ENCODE data around the gene SHFL. TPM values are rescaled to one million over a fixed set of nuclear protein-coding genes. Genes with fewer than 3 reads are reported as not detected.

Gene SHFL
- total RNA-seq, 1 experiment from 2014 or later: 18.5 TPM

GRCh38 chr19:10137751-10138682, 51.9 kb downstream of the SHFL start:
- no peaks in the 10 kb centered on the region for H3K9me2 ChIP-seq (ENCODE audit: insufficient read depth)
- H3K9me3 ChIP-seq (ENCODE audit: control insufficient read depth in 1 of 2, insufficient read depth in 1 of 2, low read depth in 1 of 2, low read length in 2 of 2): no peaks in the 10 kb centered on the region
- no peak overlapping the region for H2AFZ ChIP-seq (ENCODE audit: low read depth, low read length, poor library complexity, severe bottlenecking)
- no peaks in the 10 kb centered on the region for H4K20me1 ChIP-seq (ENCODE audit: insufficient read depth)
- intact Hi-C loops (cut with micrococcal nuclease): no loop called here
- no peaks in the 10 kb centered on the region for H3K27me3 ChIP-seq (ENCODE audit: insufficient read depth, low read length)
- H3K36me3 ChIP-seq (ENCODE audit: control insufficient read depth in 1 of 2, insufficient read depth in 2 of 2, low read length in 2 of 2): peaks cover 53 to 82% of the 10 kb centered on the region in 2 experiments
- H3K9ac ChIP-seq (ENCODE audit: low read length): no peak overlapping the region
- H3K4me1 ChIP-seq (ENCODE audit: control insufficient read depth in 1 of 2, insufficient read depth in 2 of 2, low read length in 2 of 2): no peaks in the 10 kb centered on the region
- POLR2A ChIA-PET: no interaction called here
- RAD21 ChIA-PET (ENCODE audit: low non-redundant PET in 1 of 2, low total read pairs in 2 of 2, uncharacterized antibody in 2 of 2, unreplicated experiment in 2 of 2): interaction anchor here in 1 of 2 experiments (0.6 kb wide), 1 partner anchor 25 kb away, joined by 5 read pairs; no protein-coding TSS in a partner anchor
- H3K4me3 ChIP-seq (replicated peaks in 1 of 2; ENCODE audit: low read depth in 1 of 2, low read length in 2 of 2): no peak overlapping the region
- H3K4me2 ChIP-seq (ENCODE audit: low read length): no peak overlapping the region
- BruUV-seq (replicated peaks): no TSS peak
- DNase-seq (ENCODE audit: low read depth, low spot score) (no peak), ATAC-seq (no peak)
- CTCF ChIA-PET: no interaction called here
- TF ChIP-seq RAD21 (IDR thresholded peaks at IDR 0.05; ENCODE audit: low read depth) (no peak), CBX3 (IDR thresholded peaks at IDR 0.05; ENCODE audit: low read depth) (no peak), ZFX (IDR thresholded peaks at IDR 0.05) (no peak), TCF7L2 (IDR thresholded peaks at IDR 0.05; ENCODE audit: borderline replicate concordance, extremely low read depth, insufficient read depth, insufficient read length) (no peak), YY1 (IDR thresholded peaks at IDR 0.05; ENCODE audit: extremely low read depth, insufficient replicate concordance, low read depth, low read length) (no peak), POLR2AphosphoS5 (IDR thresholded peaks at IDR 0.05; ENCODE audit: low read depth, low read length) (no peak), POLR2A (IDR thresholded peaks at IDR 0.05; ENCODE audit: borderline replicate concordance, extremely low read depth, insufficient read depth, insufficient read length) (no peak), ZNF274 (IDR thresholded peaks at IDR 0.05; ENCODE audit: low read depth, low read length) (no peak), REST (IDR thresholded peaks at IDR 0.05; ENCODE audit: low read depth) (no peak), EGR1 (IDR thresholded peaks at IDR 0.05; ENCODE audit: low read depth) (no peak), CTCF (IDR thresholded peaks at IDR 0.05 in 2 of 3, conservative IDR thresholded peaks at IDR 0.05 in 1 of 3; ENCODE audit: borderline replicate concordance in 1 of 3, insufficient read depth in 1 of 3, low read depth in 2 of 3, low read length in 2 of 3) (no peak), EZH2 (IDR thresholded peaks at IDR 0.05) (no peak), EZH2phosphoT487 (IDR thresholded peaks at IDR 0.05; ENCODE audit: borderline replicate concordance) (no peak), JUND (IDR thresholded peaks at IDR 0.05) (no peak), SRF (IDR thresholded peaks at IDR 0.05; ENCODE audit: low read depth) (no peak), CEBPB (IDR thresholded peaks at IDR 0.05; ENCODE audit: low read depth) (no peak), FOSL1 (IDR thresholded peaks at IDR 0.05; ENCODE audit: low read depth) (no peak)
- no peak overlapping the region for H3K27ac ChIP-seq (ENCODE audit: low read depth, low read length)
- no peaks in the 10 kb centered on the region; the same call in 1 of the 2 replicates for H3K79me2 ChIP-seq (ENCODE audit: insufficient read depth, low read length)
